ENCODE results near the gene ARHGAP6.
A peak's percentile ranks its signal among the peaks of the same experiment; 100 is the strongest.
"Not testable (repeated sequence)": the region's sequence is repeated elsewhere in the genome, so short reads cannot be mapped to it uniquely, and the experiment has no call there.

Gene ARHGAP6

GRCh38 chrX:11272863-11273262 is 392.9 kb downstream of the ARHGAP6 start:
- no peak for DNase-seq

- DNase-seq: no peak
Observed at GRCh38 chrX:11272290-11272689, 393.4 kb downstream of the ARHGAP6 start.

GRCh38 chrX:11269996-11270395 is 395.7 kb downstream of the ARHGAP6 start:
- DNase-seq: no peak

- DNase-seq: no peak
Observed at GRCh38 chrX:11269006-11269405, 396.7 kb downstream of the ARHGAP6 start.

- DNase-seq: no peak
Observed at GRCh38 chrX:11267425-11267824, 398.3 kb downstream of the ARHGAP6 start.

- no peak for DNase-seq
Observed at GRCh38 chrX:11266573-11267003, 399.1 kb downstream of the ARHGAP6 start.

GRCh38 chrX:11265352-11265751 is 400.4 kb downstream of the ARHGAP6 start:
- DNase-seq: no peak

- no peak for DNase-seq
Observed at GRCh38 chrX:11264925-11265324, 400.8 kb downstream of the ARHGAP6 start.

GRCh38 chrX:11261260-11261659 is 404.5 kb downstream of the ARHGAP6 start:
- DNase-seq: no peak

GRCh38 chrX:11259437-11259836 is 406.3 kb downstream of the ARHGAP6 start:
- DNase-seq: no peak

GRCh38 chrX:11257711-11258110 is 408.0 kb downstream of the ARHGAP6 start:
- no peak for DNase-seq

- no peak for DNase-seq
Observed at GRCh38 chrX:11257290-11257689, 408.4 kb downstream of the ARHGAP6 start.

- DNase-seq: peak; percentile 22
Observed at GRCh38 chrX:11254417-11255109, 411.2 kb downstream of the ARHGAP6 start.

- no peak for DNase-seq
Observed at GRCh38 chrX:11244636-11245035, 421.1 kb downstream of the ARHGAP6 start.

- no peak for DNase-seq
Observed at GRCh38 chrX:11242704-11243103, 423.0 kb downstream of the ARHGAP6 start.

GRCh38 chrX:11241720-11242119 is 424.0 kb downstream of the ARHGAP6 start:
- no peak for DNase-seq

GRCh38 chrX:11239230-11239629 is 426.5 kb downstream of the ARHGAP6 start:
- DNase-seq: peak; percentile 24

- DNase-seq: not testable (repeated sequence)
Observed at GRCh38 chrX:11235377-11235776, 430.3 kb downstream of the ARHGAP6 start.

GRCh38 chrX:11215191-11215921 is 450.4 kb downstream of the ARHGAP6 start:
- no peak for DNase-seq

GRCh38 chrX:11214346-11215190 is 451.2 kb downstream of the ARHGAP6 start:
- no peak for DNase-seq

GRCh38 chrX:11212741-11213140 is 453.0 kb downstream of the ARHGAP6 start:
- DNase-seq: no peak

- no peak for DNase-seq
Observed at GRCh38 chrX:11210415-11210801, 455.3 kb downstream of the ARHGAP6 start.

GRCh38 chrX:11209798-11210414 is 455.8 kb downstream of the ARHGAP6 start:
- no peak for DNase-seq

Data from hematopoietic multipotent progenitor cell treated with erythropoietin and hydrocortisone succinate and interleukin-3 and kit ligand, for 6 days (in vitro differentiated cells).